HG02943 (cell line): ENCODE measurements around the gene ZNF358.

Experiments
- ATAC-seq: cut with Tn5 transposase; IDR thresholded peaks from one replicate; pipeline ENCODE4 v1.9.1; 2021; ENCODE audit warnings: mild to moderate bottlenecking, low read depth, moderate library complexity; ENCODE audit not compliant: unreplicated experiment

The ZNF358 gene

DNA sequence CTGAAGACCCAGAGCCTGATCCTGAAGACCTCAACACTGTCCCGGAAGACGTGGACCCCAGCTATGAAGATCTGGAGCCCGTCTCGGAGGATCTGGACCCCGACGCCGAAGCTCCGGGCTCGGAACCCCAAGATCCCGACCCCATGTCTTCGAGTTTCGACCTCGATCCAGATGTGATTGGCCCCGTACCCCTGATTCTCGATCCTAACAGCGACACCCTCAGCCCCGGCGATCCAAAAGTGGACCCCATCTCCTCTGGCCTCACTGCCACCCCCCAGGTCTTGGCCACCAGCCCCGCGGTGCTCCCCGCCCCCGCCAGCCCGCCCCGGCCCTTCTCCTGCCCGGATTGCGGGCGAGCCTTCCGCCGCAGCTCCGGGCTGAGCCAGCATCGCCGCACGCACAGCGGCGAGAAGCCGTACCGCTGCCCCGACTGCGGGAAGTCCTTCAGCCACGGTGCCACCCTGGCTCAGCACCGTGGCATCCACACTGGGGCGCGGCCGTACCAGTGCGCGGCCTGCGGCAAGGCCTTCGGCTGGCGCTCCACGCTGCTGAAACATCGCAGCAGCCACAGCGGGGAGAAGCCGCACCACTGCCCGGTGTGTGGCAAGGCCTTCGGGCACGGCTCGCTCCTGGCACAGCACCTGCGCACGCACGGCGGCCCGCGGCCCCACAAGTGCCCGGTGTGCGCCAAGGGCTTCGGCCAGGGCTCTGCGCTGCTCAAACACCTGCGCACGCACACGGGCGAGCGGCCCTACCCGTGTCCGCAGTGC is 3.6 kb downstream of the ZNF358 start:
- ATAC-seq, result no peak

GRCh38 chr19:7520131-7521051 is 4.5 kb downstream of the ZNF358 start:
- no peak for ATAC-seq

DNA sequence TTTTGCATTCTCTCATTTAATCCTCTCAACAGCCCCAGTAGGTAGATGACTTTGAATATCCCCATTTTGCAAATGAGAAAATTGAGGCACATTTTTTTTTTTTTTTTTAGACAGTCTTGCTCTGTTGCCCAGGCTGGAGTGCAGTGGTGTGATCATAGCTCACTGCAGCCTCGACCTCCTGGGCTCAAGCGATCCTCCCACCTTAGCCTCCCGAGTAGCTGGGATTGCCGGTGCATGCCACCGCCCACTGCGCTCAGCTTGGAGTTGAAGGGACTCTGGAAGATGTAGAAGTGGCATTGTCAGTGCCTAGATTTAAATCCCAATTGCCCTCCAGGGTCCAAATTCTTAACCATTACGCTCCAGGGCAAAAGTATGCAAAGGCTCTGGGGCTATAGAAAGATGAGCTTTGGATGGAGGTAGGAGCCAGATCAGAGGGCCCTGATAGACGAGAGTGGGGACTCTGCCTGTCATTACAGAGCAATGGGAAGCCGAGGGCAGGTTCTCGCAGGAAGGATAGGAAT is 5.7 kb downstream of the ZNF358 start:
- ATAC-seq, result no peak

GRCh38 chr19:7522072-7522922 is 6.4 kb downstream of the ZNF358 start, which contains the start of gene MCOLN1:
MCOLN1 (plus strand) TSS chr19:7522624; CDS start chr19:7522751, 127 bp downstream.
- ATAC-seq, result peak; percentile 71

DNA sequence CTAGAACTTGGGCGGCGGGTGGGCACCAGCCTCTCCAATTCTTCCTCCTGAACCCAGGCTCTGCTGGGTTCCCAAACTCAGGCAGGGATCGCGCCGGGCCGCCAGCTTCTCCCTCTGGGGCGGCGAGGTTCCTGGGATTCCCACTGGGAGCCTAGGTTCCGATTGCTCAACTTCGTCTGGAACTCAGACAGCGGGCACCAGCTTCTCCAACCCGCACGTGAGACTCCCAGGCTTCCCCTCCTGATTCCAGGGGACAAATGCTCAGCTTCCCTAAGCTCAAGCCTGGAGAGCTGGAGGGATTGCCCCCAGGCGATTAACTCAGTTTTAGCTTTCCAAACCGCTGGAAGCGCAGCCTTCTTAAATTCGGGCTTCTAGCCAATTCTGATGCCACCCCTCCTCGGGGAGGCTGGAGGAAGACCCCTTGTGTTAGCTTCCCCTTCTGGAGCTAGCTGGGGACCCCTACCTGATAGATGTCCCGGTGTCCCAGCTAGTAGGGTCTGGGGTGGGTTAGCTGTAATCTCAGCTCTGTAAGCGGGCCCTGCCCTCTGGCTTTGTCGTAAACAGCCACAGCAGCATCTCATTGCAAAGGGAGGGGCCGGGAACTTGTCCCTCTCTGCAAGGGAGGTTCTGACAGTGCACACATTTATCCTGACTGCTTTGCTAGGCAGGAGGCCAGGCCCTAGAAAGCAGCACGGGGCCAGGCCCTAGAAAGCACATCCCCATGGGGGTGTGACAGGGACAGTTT is 7.2 kb downstream of the ZNF358 start:
- ATAC-seq, result no peak

GRCh38 chr19:7524523-7524922 is 8.6 kb downstream of the ZNF358 start:
- no peak for ATAC-seq

DNA sequence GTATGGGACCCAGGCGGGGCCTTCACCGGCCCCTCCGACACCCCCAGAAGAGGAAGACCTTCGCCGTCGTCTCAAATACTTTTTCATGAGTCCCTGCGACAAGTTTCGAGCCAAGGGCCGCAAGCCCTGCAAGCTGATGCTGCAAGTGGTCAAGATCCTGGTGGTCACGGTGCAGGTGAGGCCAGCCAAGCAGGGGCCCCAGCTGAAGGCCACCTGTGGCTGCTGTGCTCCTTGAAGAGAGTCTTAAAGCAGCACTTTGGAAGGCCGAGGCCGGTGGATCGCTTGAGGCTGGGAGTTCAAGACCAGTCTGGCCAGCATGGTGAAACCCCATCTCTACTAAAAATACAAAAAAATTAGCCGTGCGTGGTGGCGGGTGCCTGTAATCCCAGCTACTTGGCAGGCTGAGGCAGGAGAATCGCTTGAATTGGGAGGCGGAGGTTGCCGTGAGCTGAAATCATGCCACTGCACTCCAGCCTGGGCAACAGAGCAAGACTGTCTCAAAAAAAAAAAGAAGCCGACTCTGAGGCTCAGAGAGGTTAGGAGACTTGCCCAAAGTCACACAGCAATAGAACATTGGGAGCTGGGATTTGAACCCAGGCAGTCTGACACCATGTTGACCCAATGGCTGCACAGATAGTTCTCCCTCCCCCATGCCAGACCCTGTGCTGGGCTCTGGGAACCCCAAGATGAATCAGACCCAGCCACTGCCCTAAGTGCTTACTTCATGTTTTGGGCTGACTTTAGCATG is 9.3 kb downstream of the ZNF358 start:
- no peak for ATAC-seq

GRCh38 chr19:7526059-7526929 is 10.4 kb downstream of the ZNF358 start:
- no peak for ATAC-seq

DNA sequence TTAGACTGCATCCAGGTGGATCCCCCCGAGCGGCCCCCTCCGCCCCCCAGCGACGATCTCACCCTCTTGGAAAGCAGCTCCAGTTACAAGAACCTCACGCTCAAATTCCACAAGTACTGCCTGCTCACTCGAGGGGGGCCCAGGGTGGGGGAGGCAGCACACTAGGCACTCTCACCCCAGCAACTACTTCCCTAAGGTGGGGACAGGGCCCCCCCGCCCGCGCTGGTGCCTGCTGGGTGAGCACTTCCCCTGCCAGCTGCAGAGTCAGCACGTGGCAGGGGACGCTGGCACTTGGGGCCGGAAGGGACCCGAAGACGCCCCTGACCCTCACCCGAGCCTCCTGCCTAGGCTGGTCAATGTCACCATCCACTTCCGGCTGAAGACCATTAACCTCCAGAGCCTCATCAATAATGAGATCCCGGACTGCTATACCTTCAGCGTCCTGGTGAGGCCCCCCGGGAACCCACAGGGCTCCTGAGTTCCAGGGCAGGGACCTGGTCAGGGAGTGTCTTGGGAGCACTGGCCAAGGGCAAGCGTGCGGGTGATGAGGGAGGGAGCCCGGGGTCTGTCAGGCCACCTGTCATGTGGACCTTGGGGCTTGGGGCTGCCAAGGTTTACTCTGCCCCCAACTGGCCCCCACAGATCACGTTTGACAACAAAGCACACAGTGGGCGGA is 11.8 kb downstream of the ZNF358 start:
- ATAC-seq, result no peak

GRCh38 chr19:7528192-7528519 is 12.3 kb downstream of the ZNF358 start:
- no peak for ATAC-seq

- no peak for ATAC-seq
Measured at GRCh38 chr19:7528522-7529245, 12.8 kb downstream of the ZNF358 start.

GRCh38 chr19:7529246-7529600 is 13.3 kb downstream of the ZNF358 start:
- no peak for ATAC-seq

DNA sequence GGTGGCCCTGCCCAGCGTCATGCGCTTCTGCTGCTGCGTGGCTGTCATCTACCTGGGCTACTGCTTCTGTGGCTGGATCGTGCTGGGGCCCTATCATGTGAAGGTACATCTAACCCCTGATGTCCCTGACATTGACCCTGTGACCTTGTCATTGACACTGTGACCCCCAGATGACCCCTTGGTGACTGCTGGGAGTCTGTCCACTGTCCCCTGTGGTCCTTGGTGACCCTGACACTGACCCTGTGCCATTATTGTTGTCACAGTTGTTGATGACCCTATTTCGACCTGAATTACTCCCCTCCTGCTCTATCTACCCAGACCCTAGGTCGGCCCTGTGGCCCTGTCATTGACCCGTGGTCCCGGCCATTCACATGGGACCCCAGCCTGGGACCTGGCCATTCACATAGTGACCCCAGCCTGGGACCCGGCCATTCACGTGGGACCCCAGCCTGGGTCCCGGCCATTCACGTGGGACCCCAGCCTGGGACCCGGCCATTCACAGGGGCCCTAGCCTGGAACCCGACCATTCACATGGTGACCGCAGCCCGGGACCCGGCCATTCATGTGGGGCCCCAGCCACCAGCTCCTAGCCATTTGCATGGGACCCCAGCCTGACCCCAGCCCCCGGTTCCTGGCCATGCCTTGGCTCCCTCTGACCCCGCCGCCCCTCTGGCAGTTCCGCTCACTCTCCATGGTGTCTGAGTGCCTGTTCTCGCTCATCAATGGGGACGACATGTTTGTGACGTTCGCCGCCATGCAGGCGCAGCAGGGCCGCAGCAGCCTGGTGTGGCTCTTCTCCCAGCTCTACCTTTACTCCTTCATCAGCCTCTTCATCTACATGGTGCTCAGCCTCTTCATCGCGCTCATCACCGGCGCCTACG is 13.9 kb downstream of the ZNF358 start:
- ATAC-seq, result no peak

DNA sequence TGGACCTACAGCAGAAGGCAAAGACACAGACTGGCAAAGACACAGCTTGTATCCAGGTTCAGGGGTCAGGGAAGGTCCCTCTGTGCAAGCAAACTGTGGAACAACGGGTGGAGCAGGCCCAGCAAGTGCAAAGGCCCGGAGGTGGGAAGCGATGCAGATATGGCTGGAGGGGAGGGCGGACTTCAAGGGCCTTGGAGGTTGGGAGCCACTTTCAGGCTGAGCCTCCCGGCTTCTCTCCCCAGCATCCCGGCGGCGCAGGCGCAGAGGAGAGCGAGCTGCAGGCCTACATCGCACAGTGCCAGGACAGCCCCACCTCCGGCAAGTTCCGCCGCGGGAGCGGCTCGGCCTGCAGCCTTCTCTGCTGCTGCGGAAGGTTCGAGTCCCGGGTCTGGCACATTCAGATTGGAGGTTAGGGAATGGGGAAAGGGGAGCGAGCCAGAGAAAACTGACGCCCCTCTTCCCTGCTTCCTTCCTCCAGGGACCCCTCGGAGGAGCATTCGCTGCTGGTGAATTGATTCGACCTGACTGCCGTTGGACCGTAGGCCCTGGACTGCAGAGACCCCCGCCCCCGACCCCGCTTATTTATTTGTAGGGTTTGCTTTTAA is 17.5 kb downstream of the ZNF358 start:
- no peak for ATAC-seq

DNA sequence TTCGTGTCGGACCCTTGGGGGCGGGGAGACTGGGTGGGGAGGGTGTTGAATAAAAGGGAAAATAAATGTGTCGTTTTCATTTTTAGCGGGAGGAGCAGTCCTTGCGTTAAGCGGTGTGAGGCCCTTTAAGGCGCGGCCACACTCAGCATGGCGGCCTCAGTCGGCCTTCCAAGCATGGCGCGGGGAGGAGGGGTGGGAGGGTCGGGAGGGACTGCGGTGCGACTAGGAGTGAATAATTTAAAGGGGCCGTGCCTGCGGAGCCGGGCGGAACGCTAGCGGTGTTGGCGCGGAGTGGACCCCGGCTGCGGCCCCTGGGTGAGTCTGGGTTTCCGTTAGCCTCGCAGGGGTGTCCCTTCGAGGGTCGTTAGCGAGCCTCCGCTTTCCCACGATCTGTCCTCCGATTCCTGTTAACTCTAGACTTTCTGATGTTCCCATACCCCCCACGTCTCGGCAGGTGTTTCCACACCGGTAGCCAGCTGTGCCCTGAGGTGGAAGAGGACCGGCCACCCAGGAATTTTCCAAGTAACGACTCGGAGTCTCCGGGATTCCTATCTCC is 18.1 kb downstream of the ZNF358 start:
- no peak for ATAC-seq
